NT2/D1 (cell line): ENCODE data around the gene NT5DC2.

Experiments used
- YY1 ChIP-seq: IDR thresholded peaks from 2 replicates; pipeline ENCODE4 v1.6.1; 2011; ENCODE audit not compliant: insufficient read length, insufficient read depth
- ZNF274 ChIP-seq: IDR thresholded peaks from 2 replicates; pipeline ENCODE4 v1.6.1; 2011; ENCODE audit warnings: mild to moderate bottlenecking, low read depth, low read length

DNA sequence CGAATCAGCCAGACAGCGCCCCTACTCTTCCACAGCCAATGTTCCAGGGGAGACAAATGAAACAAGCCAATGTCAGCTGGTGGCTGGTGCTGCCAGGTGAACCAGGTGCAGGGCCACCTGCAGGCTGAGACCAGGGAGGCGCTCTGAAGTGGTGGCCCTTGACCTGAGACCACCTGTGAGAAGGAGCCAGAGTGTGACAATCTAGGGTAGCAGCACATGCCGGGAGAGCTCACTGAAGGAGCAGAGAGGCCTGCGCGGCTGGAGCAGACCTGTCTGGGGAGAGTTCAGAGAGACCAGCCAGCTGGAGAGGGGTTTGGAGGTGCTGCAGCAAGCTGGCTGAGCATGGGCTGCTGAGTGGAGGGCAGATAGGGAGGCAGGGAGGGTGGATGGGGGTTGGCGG, 39.2 kb downstream of the NT5DC2 start:
- TF ChIP-seq ZNF274 (no peak), YY1 (no peak)
